Epithelial cell of esophagus (primary cell): ENCODE measurements around the gene CTDSP1.

ENCODE experiments used
- DNase-seq: peaks from one replicate; pipeline ENCODE4 v3.0.0; 2010; ENCODE audit warnings: low read depth
- H3K4me3 ChIP-seq: 2 replicates; pipeline ENCODE4 v1.5.1; 2011; ENCODE audit warnings: mild to moderate bottlenecking, low read length, control low read depth
- TF ChIP-seq, protein P1 (sequence below): IDR thresholded peaks from 2 replicates; pipeline ENCODE4 v1.5.1; 2011; ENCODE audit warnings: low read depth, mild to moderate bottlenecking, low read length, control low read depth, inconsistent platforms; ENCODE audit not compliant: insufficient read depth; ENCODE audit errors: missing control alignments

Gene CTDSP1

DNA sequence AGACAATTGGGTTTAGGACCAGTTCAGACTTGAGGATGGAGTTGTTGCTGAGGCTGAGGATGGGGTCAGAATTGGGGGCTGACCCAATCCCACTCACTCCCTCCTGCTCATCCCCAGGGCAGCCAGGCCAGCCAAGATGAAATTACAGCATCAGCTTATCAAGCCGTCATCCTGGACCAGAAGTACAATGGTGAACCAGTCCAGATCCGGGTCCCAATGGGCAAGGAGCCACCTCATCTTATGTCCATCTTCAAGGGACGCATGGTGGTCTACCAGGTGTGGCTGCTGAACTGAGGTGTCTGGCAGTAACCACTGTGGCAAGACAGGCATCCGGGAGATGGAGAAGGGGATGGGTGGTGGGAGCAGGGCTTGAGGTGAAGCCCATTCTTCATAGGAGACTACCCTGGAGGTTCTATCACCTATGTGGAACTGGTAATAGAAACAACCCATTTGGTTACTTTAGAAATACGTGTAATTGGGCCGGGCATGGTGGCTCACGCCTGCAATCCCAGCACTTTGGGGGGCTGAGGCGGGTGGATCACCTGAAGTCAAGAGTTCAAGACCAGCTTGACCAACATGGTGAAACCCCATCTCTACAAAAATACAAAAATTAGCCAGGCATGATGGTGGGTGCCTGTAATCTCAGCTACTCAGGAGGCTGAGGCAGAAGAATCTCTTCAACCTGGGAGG is 33.2 kb downstream of the CTDSP1 start:
- TF ChIP-seq, protein P1, sequence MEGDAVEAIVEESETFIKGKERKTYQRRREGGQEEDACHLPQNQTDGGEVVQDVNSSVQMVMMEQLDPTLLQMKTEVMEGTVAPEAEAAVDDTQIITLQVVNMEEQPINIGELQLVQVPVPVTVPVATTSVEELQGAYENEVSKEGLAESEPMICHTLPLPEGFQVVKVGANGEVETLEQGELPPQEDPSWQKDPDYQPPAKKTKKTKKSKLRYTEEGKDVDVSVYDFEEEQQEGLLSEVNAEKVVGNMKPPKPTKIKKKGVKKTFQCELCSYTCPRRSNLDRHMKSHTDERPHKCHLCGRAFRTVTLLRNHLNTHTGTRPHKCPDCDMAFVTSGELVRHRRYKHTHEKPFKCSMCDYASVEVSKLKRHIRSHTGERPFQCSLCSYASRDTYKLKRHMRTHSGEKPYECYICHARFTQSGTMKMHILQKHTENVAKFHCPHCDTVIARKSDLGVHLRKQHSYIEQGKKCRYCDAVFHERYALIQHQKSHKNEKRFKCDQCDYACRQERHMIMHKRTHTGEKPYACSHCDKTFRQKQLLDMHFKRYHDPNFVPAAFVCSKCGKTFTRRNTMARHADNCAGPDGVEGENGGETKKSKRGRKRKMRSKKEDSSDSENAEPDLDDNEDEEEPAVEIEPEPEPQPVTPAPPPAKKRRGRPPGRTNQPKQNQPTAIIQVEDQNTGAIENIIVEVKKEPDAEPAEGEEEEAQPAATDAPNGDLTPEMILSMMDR: no peak
- no peak for DNase-seq
- no peak overlapping the region for H3K4me3 ChIP-seq

GRCh38 chr2:218434456-218434855 is 34.8 kb downstream of the CTDSP1 start:
- no peak overlapping the region for H3K4me3 ChIP-seq
- TF ChIP-seq, protein P1: no peak
- no peak for DNase-seq

DNA sequence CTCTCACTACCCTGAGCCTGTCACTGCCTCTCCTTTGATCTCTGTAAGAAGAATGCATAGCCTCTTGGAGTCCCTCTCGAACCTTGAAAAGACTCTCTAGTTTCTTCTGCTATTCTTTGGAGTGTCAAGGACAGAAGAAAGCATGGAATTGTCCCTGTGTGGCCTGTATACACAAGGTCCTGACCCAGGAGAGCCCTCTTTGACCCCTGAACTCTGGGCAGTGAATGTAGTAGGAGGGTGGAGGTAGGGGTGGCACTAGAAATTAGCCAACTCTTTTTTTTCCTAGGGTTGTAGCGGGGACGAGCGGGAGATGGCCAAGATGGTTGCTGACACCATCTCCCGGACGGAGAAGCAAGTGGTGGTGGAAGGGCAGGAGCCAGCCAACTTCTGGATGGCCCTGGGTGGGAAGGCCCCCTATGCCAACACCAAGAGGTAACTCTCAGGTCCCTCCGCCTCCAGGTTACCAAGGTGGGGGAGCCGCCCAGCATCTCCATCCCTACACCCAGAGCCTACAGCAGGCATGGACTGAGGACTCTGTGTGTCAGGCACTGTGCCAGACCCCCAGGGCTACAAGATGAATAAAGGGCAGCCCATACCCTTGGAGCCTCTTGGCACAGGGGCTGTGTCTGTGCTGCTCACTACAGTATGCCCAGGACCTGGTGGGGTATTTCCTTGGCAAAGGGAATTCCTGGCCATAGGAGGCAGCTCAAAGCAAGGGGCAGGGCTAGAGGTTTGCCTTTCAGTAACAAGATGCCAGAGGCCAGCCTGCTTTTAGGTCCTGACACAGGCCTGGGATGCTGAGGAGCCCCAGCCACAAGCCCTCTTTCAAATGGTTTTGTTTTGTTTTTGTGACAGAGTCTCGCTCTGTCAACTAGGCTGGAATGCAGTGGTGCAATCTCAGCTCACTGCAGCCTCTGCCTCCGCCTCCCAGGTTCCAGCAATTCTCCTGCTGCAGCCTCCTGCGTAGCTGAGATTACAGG is 35.6 kb downstream of the CTDSP1 start:
- H3K4me3 ChIP-seq: no peak overlapping the region
- no peak for DNase-seq
- TF ChIP-seq, protein P1: no peak

DNA sequence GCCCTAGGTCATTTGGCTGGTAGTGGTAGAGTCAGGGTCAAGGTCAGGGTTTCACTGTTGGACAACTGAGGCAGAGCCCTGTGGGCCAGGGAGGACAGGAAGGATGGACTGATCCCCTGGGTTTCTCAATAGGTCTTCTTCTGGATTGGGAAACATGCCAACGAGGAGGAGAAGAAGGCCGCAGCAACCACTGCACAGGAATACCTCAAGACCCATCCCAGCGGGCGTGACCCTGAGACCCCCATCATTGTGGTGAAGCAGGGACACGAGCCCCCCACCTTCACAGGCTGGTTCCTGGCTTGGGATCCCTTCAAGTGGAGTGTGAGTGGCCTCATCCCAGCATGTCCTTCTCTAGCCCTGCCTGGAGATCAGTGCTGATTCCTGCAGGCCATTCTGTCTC is 37.3 kb downstream of the CTDSP1 start:
- DNase-seq: no peak
- H3K4me3 ChIP-seq: no peak overlapping the region
- TF ChIP-seq, protein P1: no peak

- no peak overlapping the region for H3K4me3 ChIP-seq
- TF ChIP-seq, protein P1: no peak
- no peak for DNase-seq
Observed at GRCh38 chr2:218437969-218438368, 38.3 kb downstream of the CTDSP1 start.

DNA sequence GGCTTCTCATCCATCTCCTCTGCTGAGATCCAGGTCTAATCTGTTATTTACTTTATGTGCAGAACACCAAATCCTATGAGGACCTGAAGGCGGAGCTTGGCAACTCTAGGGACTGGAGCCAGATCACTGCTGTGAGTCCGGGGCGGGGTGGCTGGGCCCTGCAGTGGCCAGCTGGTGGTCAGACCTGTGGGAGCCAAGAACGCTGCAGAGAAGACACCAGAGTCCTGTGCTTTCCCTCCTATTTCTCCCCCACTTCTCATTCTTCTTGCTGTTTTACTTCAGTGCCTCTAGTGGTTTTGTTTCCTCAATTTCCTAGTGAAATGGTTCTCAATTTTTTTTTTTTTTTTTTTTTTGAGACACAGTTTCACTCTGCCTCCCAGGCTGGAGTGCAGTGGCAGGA is 38.9 kb downstream of the CTDSP1 start:
- DNase-seq: no peak

More for the DNA sequence above, 38.9 kb downstream of the CTDSP1 start:
- TF ChIP-seq, protein P1: no peak
- no peak overlapping the region for H3K4me3 ChIP-seq
